Measurements from ENCODE around the gene SLC17A3. TPM values are rescaled to one million over a fixed set of nuclear protein-coding genes. Genes with fewer than 3 reads are reported as not detected.

Gene SLC17A3
- polyA plus RNA-seq, 4 donors = 0.04 to 0.55 TPM; not detected in 2

DNA sequence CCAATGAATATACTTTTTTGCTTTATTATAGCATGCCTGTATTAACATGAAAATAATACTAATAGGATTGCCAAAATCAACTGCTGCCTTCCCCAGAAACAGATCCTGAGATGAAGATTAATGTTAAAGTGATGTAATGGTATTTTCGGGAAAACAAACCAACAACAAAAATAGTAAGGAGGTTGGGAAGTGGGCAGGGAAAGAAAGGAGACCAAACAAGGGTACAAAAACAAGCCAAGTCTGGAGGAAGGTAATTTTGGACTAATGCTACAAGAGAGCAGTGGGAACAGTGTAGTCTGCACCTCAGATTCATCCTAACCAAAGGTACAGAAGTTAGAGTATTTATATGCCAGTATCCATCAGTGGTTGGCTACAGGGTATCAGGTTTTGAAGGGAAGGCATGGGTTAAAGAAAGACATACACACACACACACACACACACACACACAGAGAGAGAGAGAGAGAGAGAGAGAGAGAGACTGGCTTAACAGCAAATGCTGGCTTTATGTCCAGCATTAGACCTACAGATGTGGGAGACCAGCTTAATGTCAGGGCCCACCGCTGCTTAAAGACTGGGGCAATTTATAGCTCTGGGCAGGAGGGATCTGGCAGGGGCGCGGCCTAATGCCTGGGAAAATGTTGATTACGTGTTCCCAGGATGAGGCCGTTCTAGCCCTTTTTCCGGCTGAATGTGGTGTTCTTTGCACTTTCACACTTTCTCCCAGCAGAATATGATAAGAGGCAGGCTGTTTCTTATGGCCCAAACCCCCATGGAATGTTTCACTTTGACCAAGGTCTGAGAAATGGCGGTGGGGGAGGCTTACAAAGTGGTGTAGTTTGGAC is 38.4 kb downstream of the SLC17A3 start:
- FAIRE-seq = no peak

GRCh38 chr6:25834950-25835349 is 39.1 kb downstream of the SLC17A3 start:
- Histone ChIP-seq H3K4me1 (ENCODE audit: control insufficient read depth in 3 of 3, insufficient read depth in 2 of 3, low read depth in 1 of 3, low read length in 2 of 3) (peaks cover 0 to 17% (median 3%) of the 10 kb centered on the region in 3 donors), H3K36me3 (ENCODE audit: control insufficient read depth in 3 of 3, insufficient read depth in 2 of 3, low read depth in 1 of 3, low read length in 3 of 3) (no peaks in the 10 kb centered on the region), H3K9me3 (ENCODE audit: control insufficient read depth in 2 of 2, insufficient read depth in 1 of 2, low read depth in 1 of 2, low read length in 1 of 2) (no peaks in the 10 kb centered on the region), H3K27me3 (ENCODE audit: control insufficient read depth in 3 of 3, insufficient read depth in 3 of 3, low read length in 3 of 3) (peaks cover 0 to 2% (median 0%) of the 10 kb centered on the region in 3 donors), H3K4me3 (ENCODE audit: low read depth in 1 of 3, low read length in 3 of 3) (no peak overlapping the region), H3K27ac (ENCODE audit: low read depth in 1 of 3, low read length in 2 of 3) (no peak overlapping the region)
- no peak for DNase-seq
- WGBS, 3 donors = 65 to 88% (median 79%) methylated on average over 1 of the region's 1 CpG
- FAIRE-seq = no peak

More for the DNA sequence above, 38.4 kb downstream of the SLC17A3 start:
- WGBS, 3 donors = 18 to 50% (median 36%) methylated on average over 8 of the region's 8 CpGs
- Histone ChIP-seq H3K27ac (ENCODE audit: low read depth in 1 of 3, low read length in 2 of 3) (peak overlapping the region in 1 of 3 donors; percentile 66), H3K36me3 (ENCODE audit: control insufficient read depth in 3 of 3, insufficient read depth in 2 of 3, low read depth in 1 of 3, low read length in 3 of 3) (no peaks in the 10 kb centered on the region), H3K4me1 (ENCODE audit: control insufficient read depth in 3 of 3, insufficient read depth in 2 of 3, low read depth in 1 of 3, low read length in 2 of 3) (peaks cover 0 to 17% (median 3%) of the 10 kb centered on the region in 3 donors), H3K9me3 (ENCODE audit: control insufficient read depth in 2 of 2, insufficient read depth in 1 of 2, low read depth in 1 of 2, low read length in 1 of 2) (no peaks in the 10 kb centered on the region), H3K27me3 (ENCODE audit: control insufficient read depth in 3 of 3, insufficient read depth in 3 of 3, low read length in 3 of 3) (no peaks in the 10 kb centered on the region), H3K4me3 (ENCODE audit: low read depth in 1 of 3, low read length in 3 of 3) (no peak overlapping the region)
- DNase-seq = peak; percentile 33 to 84

GRCh38 chr6:25833136-25833535 is 40.9 kb downstream of the SLC17A3 start:
- Histone ChIP-seq H3K27ac (ENCODE audit: low read depth in 1 of 3, low read length in 2 of 3) (no peak overlapping the region), H3K4me1 (ENCODE audit: control insufficient read depth in 3 of 3, insufficient read depth in 2 of 3, low read depth in 1 of 3, low read length in 2 of 3) (peaks cover 0 to 17% (median 3%) of the 10 kb centered on the region in 3 donors), H3K27me3 (ENCODE audit: control insufficient read depth in 3 of 3, insufficient read depth in 3 of 3, low read length in 3 of 3) (peaks cover 0 to 2% (median 0%) of the 10 kb centered on the region in 3 donors), H3K4me3 (ENCODE audit: low read depth in 1 of 3, low read length in 3 of 3) (no peak overlapping the region), H3K9me3 (ENCODE audit: control insufficient read depth in 2 of 2, insufficient read depth in 1 of 2, low read depth in 1 of 2, low read length in 1 of 2) (no peaks in the 10 kb centered on the region), H3K36me3 (ENCODE audit: control insufficient read depth in 3 of 3, insufficient read depth in 2 of 3, low read depth in 1 of 3, low read length in 3 of 3) (no peaks in the 10 kb centered on the region)
- FAIRE-seq = no peak
- no peak for DNase-seq

DNA sequence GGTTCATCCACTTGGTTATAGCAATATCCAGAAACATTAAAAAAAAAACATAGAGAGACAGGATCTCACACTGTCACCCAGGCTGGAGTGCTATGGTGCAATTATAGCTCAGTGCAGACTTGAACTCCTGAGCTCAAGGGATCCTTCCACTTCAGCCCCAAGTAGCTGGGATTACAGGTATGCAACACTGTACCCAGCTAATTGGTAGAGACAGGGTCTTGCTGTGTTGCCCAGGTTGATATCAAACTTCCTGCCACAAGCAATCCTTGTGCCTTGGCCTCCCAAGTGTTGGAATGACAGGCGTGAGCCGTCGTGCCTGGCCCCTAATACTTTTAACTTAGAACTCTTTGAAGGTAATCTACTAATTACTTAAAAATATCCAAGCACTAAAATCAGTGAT is 41.4 kb downstream of the SLC17A3 start:
- peaks cover 0 to 17% (median 3%) of the 10 kb centered on the region in 3 donors for H3K4me1 ChIP-seq (ENCODE audit: control insufficient read depth in 3 of 3, insufficient read depth in 2 of 3, low read depth in 1 of 3, low read length in 2 of 3)
- H3K9me3 ChIP-seq (ENCODE audit: control insufficient read depth in 2 of 2, insufficient read depth in 1 of 2, low read depth in 1 of 2, low read length in 1 of 2) = no peaks in the 10 kb centered on the region
- FAIRE-seq = no peak
- H3K27me3 ChIP-seq (ENCODE audit: control insufficient read depth in 3 of 3, insufficient read depth in 3 of 3, low read length in 3 of 3) = peaks cover 0 to 3% (median 0%) of the 10 kb centered on the region in 3 donors
- DNase-seq = no peak
- H3K27ac ChIP-seq (ENCODE audit: low read depth in 1 of 3, low read length in 2 of 3) = no peak overlapping the region
- 90 to 95% (median 92%) methylated on average over 3 of the region's 3 CpGs for WGBS, 3 donors
- no peaks in the 10 kb centered on the region for H3K36me3 ChIP-seq (ENCODE audit: control insufficient read depth in 3 of 3, insufficient read depth in 2 of 3, low read depth in 1 of 3, low read length in 3 of 3)
- H3K4me3 ChIP-seq (ENCODE audit: low read depth in 1 of 3, low read length in 3 of 3) = no peak overlapping the region

DNA sequence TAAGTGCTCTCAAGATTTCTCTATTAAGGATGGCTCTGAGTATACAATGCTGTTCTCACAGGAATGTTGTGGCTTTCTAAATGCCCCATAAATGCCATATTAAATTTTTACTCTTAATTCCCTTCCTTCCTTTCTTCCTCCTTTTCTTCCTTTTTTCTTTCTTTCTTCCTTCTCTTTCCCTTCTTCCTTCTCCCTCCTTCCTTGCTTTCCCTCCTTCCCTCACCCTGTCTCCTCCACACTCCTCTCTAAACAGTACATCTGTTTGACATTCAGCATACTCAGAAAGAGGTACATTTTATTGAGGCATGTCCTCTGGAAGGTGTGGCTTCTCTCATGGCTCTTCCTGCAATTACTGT is 41.8 kb downstream of the SLC17A3 start:
- Histone ChIP-seq H3K4me1 (ENCODE audit: control insufficient read depth in 3 of 3, insufficient read depth in 2 of 3, low read depth in 1 of 3, low read length in 2 of 3) (peaks cover 0 to 17% (median 3%) of the 10 kb centered on the region in 3 donors), H3K27ac (ENCODE audit: low read depth in 1 of 3, low read length in 2 of 3) (no peak overlapping the region), H3K36me3 (ENCODE audit: control insufficient read depth in 3 of 3, insufficient read depth in 2 of 3, low read depth in 1 of 3, low read length in 3 of 3) (no peaks in the 10 kb centered on the region), H3K4me3 (ENCODE audit: low read depth in 1 of 3, low read length in 3 of 3) (no peak overlapping the region), H3K9me3 (ENCODE audit: control insufficient read depth in 2 of 2, insufficient read depth in 1 of 2, low read depth in 1 of 2, low read length in 1 of 2) (no peaks in the 10 kb centered on the region), H3K27me3 (ENCODE audit: control insufficient read depth in 3 of 3, insufficient read depth in 3 of 3, low read length in 3 of 3) (peaks cover 0 to 3% (median 0%) of the 10 kb centered on the region in 3 donors)
- no peak for FAIRE-seq
- DNase-seq = peak in 1 of 2 donors; percentile 13

GRCh38 chr6:25831532-25832306 is 42.3 kb downstream of the SLC17A3 start, which contains the start of gene SLC17A1:
SLC17A1 (minus strand) TSS chr6:25832052; CDS start chr6:25830557, 1,495 bp downstream.
- H3K36me3 ChIP-seq (ENCODE audit: control insufficient read depth in 3 of 3, insufficient read depth in 2 of 3, low read depth in 1 of 3, low read length in 3 of 3) = no peaks in the 10 kb centered on the region
- DNase-seq (peak in 1 of 2 donors; percentile 25), FAIRE-seq (no peak)
- WGBS, 3 donors = 55 to 66% (median 62%) methylated on average over 8 of the region's 8 CpGs
- H3K4me1 ChIP-seq (ENCODE audit: control insufficient read depth in 3 of 3, insufficient read depth in 2 of 3, low read depth in 1 of 3, low read length in 2 of 3) = peaks cover 0 to 13% (median 3%) of the 10 kb centered on the region in 3 donors
- H3K27ac ChIP-seq (ENCODE audit: low read depth in 1 of 3, low read length in 2 of 3) = no peak within 1 kb of the TSS
- no peaks in the 10 kb centered on the region for H3K9me3 ChIP-seq (ENCODE audit: control insufficient read depth in 2 of 2, insufficient read depth in 1 of 2, low read depth in 1 of 2, low read length in 1 of 2)
- H3K4me3 ChIP-seq (ENCODE audit: low read depth in 1 of 3, low read length in 3 of 3) = no peak within 1 kb of the TSS
- peaks cover 0 to 3% (median 0%) of the 10 kb centered on the region in 3 donors for H3K27me3 ChIP-seq (ENCODE audit: control insufficient read depth in 3 of 3, insufficient read depth in 3 of 3, low read length in 3 of 3)

DNA sequence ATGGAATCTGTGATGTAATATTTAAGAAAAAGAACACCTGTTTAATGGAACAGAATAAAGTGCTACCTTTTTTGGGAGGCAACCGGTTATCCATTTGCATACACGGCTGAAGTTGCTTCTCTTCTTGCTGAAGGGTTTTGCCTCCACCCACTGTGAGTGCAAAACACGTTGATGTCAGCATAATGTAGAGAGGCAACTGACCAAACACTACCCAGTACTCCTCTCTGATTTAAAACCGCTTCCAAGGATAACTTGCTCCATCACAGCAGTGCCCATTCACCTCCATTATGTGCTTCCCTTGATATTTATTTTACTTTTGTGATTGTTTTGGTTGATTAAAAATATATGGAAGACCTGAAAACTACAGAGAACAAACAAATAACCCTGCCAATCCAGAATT is 43.6 kb downstream of the SLC17A3 start:
- FAIRE-seq (no peak), DNase-seq (no peak)
- Histone ChIP-seq H3K27me3 (ENCODE audit: control insufficient read depth in 3 of 3, insufficient read depth in 3 of 3, low read length in 3 of 3) (peaks cover 0 to 3% (median 0%) of the 10 kb centered on the region in 3 donors), H3K27ac (ENCODE audit: low read depth in 1 of 3, low read length in 2 of 3) (no peak overlapping the region), H3K36me3 (ENCODE audit: control insufficient read depth in 3 of 3, insufficient read depth in 2 of 3, low read depth in 1 of 3, low read length in 3 of 3) (no peaks in the 10 kb centered on the region), H3K4me1 (ENCODE audit: control insufficient read depth in 3 of 3, insufficient read depth in 2 of 3, low read depth in 1 of 3, low read length in 2 of 3) (peaks cover 0 to 2% (median 0%) of the 10 kb centered on the region in 3 donors), H3K9me3 (ENCODE audit: control insufficient read depth in 2 of 2, insufficient read depth in 1 of 2, low read depth in 1 of 2, low read length in 1 of 2) (no peaks in the 10 kb centered on the region), H3K4me3 (ENCODE audit: low read depth in 1 of 3, low read length in 3 of 3) (no peak overlapping the region)
- WGBS, 3 donors = 76 to 80% (median 78%) methylated on average over 4 of the region's 4 CpGs

- WGBS, 3 donors = 74 to 85% (median 74%) methylated on average over 1 of the region's 1 CpG
- no peak for FAIRE-seq
- Histone ChIP-seq H3K27ac (ENCODE audit: low read depth in 1 of 3, low read length in 2 of 3) (no peak overlapping the region), H3K36me3 (ENCODE audit: control insufficient read depth in 3 of 3, insufficient read depth in 2 of 3, low read depth in 1 of 3, low read length in 3 of 3) (no peaks in the 10 kb centered on the region), H3K4me1 (ENCODE audit: control insufficient read depth in 3 of 3, insufficient read depth in 2 of 3, low read depth in 1 of 3, low read length in 2 of 3) (no peaks in the 10 kb centered on the region), H3K27me3 (ENCODE audit: control insufficient read depth in 3 of 3, insufficient read depth in 3 of 3, low read length in 3 of 3) (peaks cover 0 to 3% (median 0%) of the 10 kb centered on the region in 3 donors), H3K4me3 (ENCODE audit: low read depth in 1 of 3, low read length in 3 of 3) (no peak overlapping the region), H3K9me3 (ENCODE audit: control insufficient read depth in 2 of 2, insufficient read depth in 1 of 2, low read depth in 1 of 2, low read length in 1 of 2) (no peaks in the 10 kb centered on the region)
- DNase-seq = no peak
Measured at GRCh38 chr6:25829375-25829774, 44.7 kb downstream of the SLC17A3 start.

Measured in small intestine (tissue), 7 donors.